ENCODE data around the gene FRAS1.

- TF ChIP-seq, protein P1, sequence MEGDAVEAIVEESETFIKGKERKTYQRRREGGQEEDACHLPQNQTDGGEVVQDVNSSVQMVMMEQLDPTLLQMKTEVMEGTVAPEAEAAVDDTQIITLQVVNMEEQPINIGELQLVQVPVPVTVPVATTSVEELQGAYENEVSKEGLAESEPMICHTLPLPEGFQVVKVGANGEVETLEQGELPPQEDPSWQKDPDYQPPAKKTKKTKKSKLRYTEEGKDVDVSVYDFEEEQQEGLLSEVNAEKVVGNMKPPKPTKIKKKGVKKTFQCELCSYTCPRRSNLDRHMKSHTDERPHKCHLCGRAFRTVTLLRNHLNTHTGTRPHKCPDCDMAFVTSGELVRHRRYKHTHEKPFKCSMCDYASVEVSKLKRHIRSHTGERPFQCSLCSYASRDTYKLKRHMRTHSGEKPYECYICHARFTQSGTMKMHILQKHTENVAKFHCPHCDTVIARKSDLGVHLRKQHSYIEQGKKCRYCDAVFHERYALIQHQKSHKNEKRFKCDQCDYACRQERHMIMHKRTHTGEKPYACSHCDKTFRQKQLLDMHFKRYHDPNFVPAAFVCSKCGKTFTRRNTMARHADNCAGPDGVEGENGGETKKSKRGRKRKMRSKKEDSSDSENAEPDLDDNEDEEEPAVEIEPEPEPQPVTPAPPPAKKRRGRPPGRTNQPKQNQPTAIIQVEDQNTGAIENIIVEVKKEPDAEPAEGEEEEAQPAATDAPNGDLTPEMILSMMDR (IDR thresholded peaks at IDR 0.05), result no peak
- TF ChIP-seq SMAD3 (CRISPR knock-in tag; IDR thresholded peaks at IDR 0.05; ENCODE audit: borderline replicate concordance) (no peak), KAT7 (CRISPR knock-in tag; IDR thresholded peaks at IDR 0.05; ENCODE audit: borderline replicate concordance) (no peak), ZNF317 (CRISPR knock-in tag; IDR thresholded peaks at IDR 0.05; ENCODE audit: borderline replicate concordance, low read depth) (no peak), ZNF263 (CRISPR knock-in tag; IDR thresholded peaks at IDR 0.05; ENCODE audit: low read depth) (no peak)
- TF ChIP-seq, protein P2, sequence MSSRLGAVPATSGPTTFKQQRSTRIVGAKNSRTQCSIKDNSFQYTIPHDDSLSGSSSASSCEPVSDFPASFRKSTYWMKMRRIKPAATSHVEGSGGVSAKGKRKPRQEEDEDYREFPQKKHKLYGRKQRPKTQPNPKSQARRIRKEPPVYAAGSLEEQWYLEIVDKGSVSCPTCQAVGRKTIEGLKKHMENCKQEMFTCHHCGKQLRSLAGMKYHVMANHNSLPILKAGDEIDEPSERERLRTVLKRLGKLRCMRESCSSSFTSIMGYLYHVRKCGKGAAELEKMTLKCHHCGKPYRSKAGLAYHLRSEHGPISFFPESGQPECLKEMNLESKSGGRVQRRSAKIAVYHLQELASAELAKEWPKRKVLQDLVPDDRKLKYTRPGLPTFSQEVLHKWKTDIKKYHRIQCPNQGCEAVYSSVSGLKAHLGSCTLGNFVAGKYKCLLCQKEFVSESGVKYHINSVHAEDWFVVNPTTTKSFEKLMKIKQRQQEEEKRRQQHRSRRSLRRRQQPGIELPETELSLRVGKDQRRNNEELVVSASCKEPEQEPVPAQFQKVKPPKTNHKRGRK (CRISPR knock-in tag; IDR thresholded peaks at IDR 0.05; ENCODE audit: borderline replicate concordance), result no peak
These were observed 470.0 kb downstream of the FRAS1 start for GRCh38 chr4:78527103-78527502.

All from WTC11 (cell line).